ENCODE measurements around the gene LTBP4. TPM values are rescaled to one million over a fixed set of nuclear protein-coding genes. Genes with fewer than 3 reads are reported as not detected.

The LTBP4 gene
- total and polyA plus RNA-seq, 2 donors (not counting 1 experiment from before 2014, with no cell fraction given) = 81.2 to 105 TPM

DNA sequence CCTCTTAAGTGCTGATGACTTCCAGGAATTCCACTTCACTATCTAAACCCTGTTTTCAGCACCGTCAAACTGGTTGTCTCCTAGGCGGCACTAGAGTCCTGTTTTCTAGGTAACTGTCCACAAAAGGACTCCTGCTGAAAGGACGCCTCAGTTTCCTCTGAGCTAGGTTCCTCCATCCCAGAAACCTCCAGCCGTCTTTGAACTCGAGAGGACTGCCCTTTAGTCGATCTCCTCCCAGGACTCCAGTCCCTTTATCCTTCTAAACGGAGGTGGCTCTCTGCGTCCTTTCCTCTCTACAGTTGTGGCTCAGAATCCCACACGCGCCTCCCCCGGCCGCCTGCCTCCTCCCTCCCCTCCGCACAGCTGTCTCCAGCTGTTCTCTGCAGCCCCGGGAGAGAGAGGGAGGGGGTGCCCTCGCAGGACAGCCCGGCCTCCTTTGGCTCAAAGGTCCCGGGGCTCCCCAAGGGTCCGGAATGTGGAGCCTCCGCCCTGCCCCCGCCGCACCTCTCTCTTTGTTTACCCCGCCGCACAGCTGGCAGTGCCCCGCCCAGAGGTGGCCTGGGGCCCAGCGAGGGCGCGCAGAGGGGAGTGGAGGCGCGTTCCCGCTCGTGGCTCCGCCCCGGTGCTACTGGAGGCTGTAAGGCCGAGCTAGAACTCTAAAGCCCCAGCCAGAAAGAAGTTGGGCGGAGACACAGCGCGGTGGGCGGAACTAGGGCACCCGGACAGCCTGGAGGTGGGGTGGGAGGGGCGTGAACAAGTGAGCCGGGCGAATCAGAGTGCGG lies 2.4 kb downstream of the LTBP4 start:
- H3K4me3 ChIP-seq (ENCODE audit: control extremely low read depth in 1 of 5, extremely low read depth in 1 of 5, insufficient read depth in 1 of 5, low read depth in 2 of 5, low read length in 4 of 5) = peak overlapping the region in 4 of 5 experiments; percentile 27 to 66 (median 34)
- peak overlapping the region; percentile 83 for H3K27ac Mint-ChIP-seq
- TF ChIP-seq EZH2 (IDR thresholded peaks at IDR 0.05; ENCODE audit: borderline replicate concordance, insufficient read depth, low read depth, low read length, poor library complexity, severe bottlenecking) = no peak
- TF ChIP-seq, protein P1, sequence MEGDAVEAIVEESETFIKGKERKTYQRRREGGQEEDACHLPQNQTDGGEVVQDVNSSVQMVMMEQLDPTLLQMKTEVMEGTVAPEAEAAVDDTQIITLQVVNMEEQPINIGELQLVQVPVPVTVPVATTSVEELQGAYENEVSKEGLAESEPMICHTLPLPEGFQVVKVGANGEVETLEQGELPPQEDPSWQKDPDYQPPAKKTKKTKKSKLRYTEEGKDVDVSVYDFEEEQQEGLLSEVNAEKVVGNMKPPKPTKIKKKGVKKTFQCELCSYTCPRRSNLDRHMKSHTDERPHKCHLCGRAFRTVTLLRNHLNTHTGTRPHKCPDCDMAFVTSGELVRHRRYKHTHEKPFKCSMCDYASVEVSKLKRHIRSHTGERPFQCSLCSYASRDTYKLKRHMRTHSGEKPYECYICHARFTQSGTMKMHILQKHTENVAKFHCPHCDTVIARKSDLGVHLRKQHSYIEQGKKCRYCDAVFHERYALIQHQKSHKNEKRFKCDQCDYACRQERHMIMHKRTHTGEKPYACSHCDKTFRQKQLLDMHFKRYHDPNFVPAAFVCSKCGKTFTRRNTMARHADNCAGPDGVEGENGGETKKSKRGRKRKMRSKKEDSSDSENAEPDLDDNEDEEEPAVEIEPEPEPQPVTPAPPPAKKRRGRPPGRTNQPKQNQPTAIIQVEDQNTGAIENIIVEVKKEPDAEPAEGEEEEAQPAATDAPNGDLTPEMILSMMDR (IDR thresholded peaks at IDR 0.05) = no peak
- ChIA-PET CTCF (interaction anchor here (0.6 to 8.6 kb wide), 21 partner anchors 9 to 464 kb away, joined by 3 to 84 read pairs (median 4); no protein-coding TSS in a partner anchor), POLR2A (interaction anchor here (0.5 to 3.9 kb wide), 8 partner anchors 10 to 1040 kb away, joined by 3 to 19 read pairs (median 3); no protein-coding TSS in a partner anchor)
- peak; percentile 97 for DNase-seq
- H3K27ac ChIP-seq (ENCODE audit: low read length in 2 of 2) = peak overlapping the region in 1 of 2 donors; percentile 32
- peak overlapping the region; percentile 87 for H3K4me3 Mint-ChIP-seq
- H3K27me3 Mint-ChIP-seq = peaks cover 23% of the 10 kb centered on the region
- H3K4me2 ChIP-seq (replicated peaks; ENCODE audit: low read depth, low read length, poor library complexity, severe bottlenecking) = peak overlapping the region; percentile 96
- intact Hi-C loops (cut with micrococcal nuclease) = loop anchor here (1.0 to 2.0 kb wide), 3 partner anchors 33 to 319 kb away; partner anchors contain the start of gene AKT2
- peak overlapping the region; percentile 68 for H2AFZ ChIP-seq (ENCODE audit: insufficient read depth, low read depth, low read length, poor library complexity, severe bottlenecking)
- no peaks in the 10 kb centered on the region for H3K36me3 ChIP-seq (replicated peaks in 1 of 2; ENCODE audit: control extremely low read depth in 1 of 2, control insufficient read depth in 1 of 2, extremely low read depth in 1 of 2, insufficient read depth in 2 of 2, low read length in 1 of 2)
- no peaks in the 10 kb centered on the region for H3K79me2 ChIP-seq (ENCODE audit: control insufficient read depth, insufficient read depth, low read length)
- peaks cover 0 to 22% (median 0%) of the 10 kb centered on the region in 3 donors for H3K9me3 ChIP-seq (ENCODE audit: control extremely low read depth in 1 of 3, control insufficient read depth in 2 of 3, insufficient read depth in 1 of 3, low read length in 2 of 3)
- peaks cover 68% of the 10 kb centered on the region for H3K4me1 Mint-ChIP-seq
- 4% methylated on average over 35 of the region's 43 CpGs for WGBS (ENCODE audit: insufficient coverage)
- peaks cover 0 to 43% (median 26%) of the 10 kb centered on the region in 4 experiments for H3K27me3 ChIP-seq (replicated peaks in 1 of 4; ENCODE audit: control extremely low read depth in 1 of 4, control insufficient read depth in 3 of 4, insufficient read depth in 4 of 4, low read length in 3 of 4)
- no peaks in the 10 kb centered on the region for H3K9me3 Mint-ChIP-seq (ENCODE audit: insufficient read depth)
- no peaks in the 10 kb centered on the region for H4K20me1 ChIP-seq (ENCODE audit: control insufficient read depth, insufficient read depth, low read length, poor library complexity, severe bottlenecking)
- peaks cover 69 to 76% of the 10 kb centered on the region in 2 donors for H3K4me1 ChIP-seq (ENCODE audit: control insufficient read depth in 2 of 2, insufficient read depth in 2 of 2, low read length in 2 of 2)
- ATAC-seq (ENCODE audit: low read depth) = peak; percentile 75
- H3K9ac ChIP-seq (ENCODE audit: low read length) = peak overlapping the region; percentile 46
